Hindlimb muscle (tissue), 1 donor: ENCODE results near the gene PRPH. TPM values are rescaled to one million over a fixed set of nuclear protein-coding genes. Genes with fewer than 3 reads are reported as not detected.
"Not testable (repeated sequence)": the region's sequence is repeated elsewhere in the genome, so short reads cannot be mapped to it uniquely, and the experiment has no call there.

ENCODE experiments used
- DNase-seq: peaks from one replicate; pipeline ENCODE4 v3.0.0-alpha.2; 2013
- polyA plus RNA-seq: library from polyadenylated mRNA; unstranded; fragments of 120-200 nt; gene quantifications from one replicate; pipeline ENCODE4 v1.2.1, GENCODE V29; 2013; ENCODE audit not compliant: insufficient read length

Gene PRPH
- 1.4 TPM for polyA plus RNA-seq

DNA sequence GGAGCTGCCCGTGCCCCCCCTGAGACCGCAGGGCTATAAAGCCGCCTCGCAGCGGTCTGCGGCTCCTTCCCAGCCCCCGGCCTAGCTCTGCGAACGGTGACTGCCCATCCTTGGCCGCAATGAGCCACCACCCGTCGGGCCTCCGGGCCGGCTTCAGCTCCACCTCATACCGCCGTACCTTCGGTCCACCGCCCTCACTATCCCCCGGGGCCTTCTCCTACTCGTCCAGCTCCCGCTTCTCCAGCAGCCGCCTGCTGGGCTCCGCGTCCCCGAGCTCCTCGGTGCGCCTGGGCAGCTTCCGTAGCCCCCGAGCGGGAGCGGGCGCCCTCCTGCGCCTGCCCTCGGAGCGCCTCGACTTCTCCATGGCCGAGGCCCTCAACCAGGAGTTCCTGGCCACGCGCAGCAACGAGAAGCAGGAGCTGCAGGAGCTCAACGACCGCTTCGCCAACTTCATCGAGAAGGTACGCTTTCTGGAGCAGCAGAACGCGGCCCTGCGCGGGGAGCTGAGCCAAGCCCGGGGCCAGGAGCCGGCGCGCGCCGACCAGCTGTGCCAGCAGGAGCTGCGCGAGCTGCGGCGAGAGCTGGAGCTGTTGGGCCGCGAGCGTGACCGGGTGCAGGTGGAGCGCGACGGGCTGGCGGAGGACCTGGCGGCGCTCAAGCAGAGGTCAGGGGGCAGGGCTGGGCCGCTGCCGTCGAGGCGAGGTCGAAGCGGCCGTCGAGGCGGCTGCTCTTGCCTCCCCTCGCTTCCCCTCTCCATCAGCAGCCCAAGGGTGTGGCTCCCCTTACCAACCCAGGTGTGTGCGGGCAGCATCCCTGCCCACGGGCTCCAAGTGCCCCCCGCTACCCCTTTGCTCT, at the start of gene PRPH:
PRPH (plus strand) TSS at position 66 of the 855 bp plus-strand sequence; CDS start at position 120, 54 bp downstream.
- DNase-seq: no peak

DNA sequence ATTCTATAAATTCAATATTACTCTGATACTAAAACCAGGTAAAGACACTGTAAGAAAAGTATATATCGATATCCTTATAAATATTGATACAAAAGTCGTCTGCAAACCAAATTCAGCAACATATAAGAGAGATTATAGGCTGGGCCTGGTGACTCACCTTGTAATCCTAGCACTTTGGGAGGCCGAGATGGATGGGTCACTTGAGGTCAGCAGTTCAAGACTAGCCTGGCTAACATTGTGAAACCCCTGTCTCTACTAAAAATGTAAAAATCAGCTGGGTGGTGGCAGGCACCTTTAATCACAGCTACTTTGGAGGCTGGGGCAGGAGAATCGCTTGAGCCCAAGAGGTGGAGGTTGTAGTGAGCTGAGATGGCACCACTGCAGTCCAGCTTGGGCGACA, 43.6 kb upstream of the PRPH start:
- DNase-seq: no peak

DNA sequence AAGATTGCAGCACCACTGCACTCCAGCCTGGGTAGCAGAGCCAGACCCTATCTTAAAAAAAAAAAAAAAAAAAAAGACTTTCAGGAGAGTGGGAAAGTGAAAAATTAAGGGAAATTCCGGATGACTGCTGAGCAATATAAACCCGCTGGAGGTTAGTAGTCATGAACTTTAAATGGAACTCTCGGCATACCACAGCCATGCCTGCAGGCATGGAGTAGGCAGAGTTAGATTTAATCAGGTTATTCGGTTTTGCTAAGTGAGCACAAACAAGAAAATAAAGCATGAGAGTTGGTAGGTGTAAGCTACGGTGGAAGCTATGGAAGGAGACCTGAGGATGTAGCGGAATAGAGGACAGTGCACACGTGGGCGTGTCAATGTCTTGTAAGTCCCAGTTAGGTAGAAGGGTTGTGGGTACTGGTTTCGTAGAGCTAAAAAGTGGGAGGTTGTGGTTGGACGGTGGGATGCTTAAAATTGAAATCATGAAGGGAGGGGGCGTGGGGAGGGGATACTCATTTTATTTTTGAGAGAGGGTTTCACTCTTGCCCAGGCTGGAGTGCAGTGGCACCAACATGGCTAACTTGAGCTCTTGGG, 41.8 kb upstream of the PRPH start:
- DNase-seq: no peak

DNA sequence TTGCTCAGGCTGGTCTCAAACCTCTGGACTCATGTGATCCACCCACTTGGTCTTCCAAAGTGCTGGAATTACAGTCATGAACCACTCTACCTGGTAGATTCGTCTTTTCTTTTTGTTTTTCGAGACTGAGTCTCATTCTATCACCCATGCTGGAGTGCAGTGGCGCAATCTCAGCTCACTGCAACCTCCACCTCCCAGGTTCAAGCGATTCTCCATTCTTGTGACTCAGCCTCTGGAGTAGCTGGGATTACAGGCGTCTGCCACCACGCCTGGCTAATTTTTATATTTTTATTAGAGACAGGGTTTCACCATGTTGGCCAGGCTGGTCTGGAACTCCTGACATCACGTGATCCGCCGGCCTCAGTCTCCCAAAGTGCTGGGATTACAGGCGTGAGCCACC, 39.5 kb upstream of the PRPH start:
- DNase-seq: not testable (repeated sequence)

DNA sequence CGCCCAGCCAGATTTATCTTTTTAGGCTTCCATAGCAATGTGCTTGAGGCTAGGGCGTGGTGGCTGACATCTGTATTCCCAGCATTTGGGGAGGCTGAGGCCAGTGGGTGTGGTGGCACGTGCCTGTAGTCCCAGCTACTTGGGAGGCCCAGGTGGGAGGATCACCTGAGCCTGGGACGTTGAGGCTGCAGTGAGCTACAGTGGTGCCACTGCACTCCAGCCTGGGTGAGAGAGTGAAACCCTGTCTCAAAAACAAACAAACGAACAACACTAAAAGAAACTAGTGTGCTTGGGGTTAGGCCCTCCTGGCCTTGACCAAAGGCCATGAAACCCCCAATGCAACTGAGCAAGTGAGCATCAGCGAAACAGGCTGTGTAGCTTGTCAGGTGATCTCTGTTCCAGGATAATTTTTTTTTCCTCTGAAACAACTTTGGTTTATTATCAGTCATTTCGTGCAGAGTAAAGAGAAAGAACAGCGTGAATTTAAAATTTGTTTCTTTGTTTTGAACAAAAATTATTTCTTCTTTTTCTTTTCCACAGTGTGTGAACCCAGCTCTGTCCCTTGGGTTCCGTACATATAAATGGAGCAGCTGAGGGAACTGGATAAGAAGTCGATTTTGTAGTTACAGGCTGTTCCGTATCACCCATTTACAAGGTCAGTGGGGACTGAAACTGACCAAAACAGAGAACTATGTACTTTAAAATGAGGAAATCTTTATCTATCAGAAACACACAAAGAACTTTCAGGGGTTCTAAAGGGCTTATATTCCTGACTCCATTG, 38.9 kb upstream of the PRPH start:
- no peak for DNase-seq

DNA sequence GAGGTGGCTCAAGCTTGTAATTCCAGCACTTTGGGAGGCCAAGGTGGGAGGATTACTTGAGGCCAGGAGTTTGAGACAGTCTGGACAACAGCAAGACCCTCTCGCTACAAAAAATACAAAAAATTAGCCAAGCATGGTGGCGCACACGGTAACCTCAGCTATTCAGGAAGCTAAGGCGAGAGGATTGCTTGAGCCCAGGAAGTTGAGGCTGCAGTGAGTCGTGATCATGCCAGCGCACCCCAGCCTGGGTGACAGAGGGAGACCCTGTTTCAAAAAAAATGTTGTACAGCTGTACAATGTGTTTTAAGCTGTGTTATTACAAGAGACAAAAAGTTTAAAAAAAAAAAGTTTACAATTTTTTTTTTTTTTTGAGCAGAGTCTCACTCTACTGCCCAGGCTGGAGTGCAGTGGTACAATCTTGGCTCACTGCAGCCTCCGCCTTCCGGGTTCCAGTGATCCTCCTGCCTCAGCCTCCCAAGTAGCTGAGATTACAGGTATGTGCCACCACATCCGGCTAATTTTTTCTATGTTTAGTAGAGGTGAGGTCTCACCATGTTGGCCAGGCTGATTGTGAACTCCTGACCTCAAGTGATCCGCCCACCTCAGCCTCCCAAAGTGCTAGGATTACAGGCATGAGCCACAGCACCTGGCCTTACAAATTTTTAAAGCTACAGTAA, 37.3 kb upstream of the PRPH start:
- not testable (repeated sequence) for DNase-seq

DNA sequence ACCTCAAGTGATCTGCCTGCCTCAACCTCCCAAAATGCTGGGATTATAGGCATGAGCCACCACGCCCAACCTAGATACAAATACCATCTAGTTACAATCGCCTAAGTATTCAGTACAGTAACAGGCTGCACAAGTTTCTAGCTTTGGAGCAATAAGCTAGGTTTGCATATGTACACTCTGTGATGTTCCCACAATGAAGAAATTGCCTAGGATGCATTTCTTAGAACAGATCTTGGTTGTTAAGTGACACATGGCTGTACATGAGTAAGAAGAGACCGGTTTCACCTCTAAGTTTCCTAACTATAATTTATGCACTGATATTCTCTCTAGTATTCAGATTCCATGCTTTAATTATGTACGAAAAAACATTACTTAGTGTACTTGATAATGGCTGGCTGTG, 35.5 kb upstream of the PRPH start:
- DNase-seq: no peak

DNA sequence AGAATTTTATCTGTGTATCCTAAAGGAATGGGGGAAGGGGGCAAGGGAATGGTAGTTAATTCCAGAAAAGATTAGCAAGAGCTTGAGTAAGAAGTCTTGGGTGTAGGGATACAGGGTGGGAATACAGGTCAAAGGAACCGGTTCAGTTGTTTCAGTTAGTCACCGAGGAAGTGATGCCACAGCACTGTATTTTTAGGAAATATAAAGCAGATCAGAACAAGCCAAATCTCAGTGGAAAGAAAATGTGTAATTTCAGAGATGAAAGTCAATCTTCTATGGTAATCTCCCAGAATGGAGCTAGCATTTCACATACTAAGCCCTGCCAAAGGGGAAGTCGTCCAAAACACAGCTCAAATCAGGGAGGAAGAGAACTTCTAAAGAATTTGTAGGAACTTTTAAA, 34.8 kb upstream of the PRPH start:
- peak; percentile 50 for DNase-seq

DNA sequence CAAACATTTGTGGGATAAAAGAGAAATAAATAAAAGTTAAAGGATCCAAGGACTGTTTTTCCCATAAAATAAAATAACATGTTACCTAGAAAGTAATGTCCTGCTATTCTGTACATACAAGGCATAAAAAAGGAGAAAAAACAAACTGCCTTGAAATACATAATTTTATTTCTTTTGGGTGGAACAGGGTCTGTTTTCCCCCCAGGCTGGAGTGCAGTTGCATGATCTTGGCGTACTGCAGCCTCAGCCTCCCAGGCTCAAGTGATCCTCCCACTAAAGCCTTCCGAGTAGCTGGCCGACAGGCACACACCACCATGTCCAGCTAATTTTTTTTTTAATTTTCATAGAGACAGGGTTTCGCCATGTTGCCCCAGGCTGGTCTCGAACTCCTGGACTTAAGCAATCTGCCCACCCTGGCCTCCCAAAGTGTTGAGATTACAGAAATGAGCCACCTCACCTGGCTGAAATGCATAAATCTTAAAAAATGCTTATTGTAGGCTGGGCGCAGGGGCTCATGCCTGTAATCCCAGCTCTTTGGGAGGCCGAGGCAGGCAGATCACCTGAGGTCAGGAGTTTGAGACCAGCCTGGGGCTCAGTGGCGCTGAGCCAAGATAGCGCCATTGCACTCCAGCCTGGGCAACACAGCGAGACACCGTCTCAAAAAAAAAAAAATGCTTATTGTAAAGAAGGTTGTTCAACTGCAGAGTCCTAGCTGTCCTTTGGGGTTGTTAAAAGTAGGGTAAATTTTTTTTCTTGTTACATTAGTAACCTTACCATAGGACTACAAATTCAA, 34.2 kb upstream of the PRPH start:
- no peak for DNase-seq

DNA sequence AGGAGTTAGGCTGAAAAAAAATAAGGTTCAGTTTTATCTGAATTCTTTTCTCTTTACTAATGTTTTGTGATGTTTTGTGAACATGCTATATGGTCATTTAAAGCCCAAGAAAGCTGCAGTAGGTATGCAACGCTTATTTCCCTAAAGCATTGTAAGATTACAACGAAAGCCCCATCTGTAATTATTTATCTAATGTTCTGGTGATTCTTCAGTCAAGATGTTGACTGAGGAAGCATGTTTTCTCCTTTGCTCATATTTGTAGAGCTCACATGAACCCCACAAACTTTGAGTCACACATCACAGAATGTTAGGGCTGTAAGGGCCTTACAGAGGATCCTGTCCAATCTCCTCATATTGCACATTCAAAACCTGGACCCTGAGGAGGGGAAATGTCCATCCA, 33.2 kb upstream of the PRPH start:
- DNase-seq: no peak

DNA sequence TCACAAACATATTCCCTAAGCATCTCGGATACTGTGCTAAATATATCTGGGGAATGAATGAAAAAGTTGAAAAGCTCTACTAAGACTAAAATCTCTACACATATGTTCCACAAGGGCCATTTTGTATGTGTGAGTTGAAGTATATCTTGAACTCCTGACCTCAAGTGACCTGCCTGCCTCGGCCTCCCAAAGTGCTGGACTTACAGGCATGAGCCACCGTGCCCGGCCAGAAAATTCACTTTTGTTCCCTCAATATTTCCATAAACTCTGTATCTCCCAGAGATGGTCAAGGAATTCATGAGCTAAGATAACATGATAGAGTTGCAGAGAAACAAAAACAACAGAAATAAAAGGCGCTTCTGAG, 31.6 kb upstream of the PRPH start:
- no peak for DNase-seq

DNA sequence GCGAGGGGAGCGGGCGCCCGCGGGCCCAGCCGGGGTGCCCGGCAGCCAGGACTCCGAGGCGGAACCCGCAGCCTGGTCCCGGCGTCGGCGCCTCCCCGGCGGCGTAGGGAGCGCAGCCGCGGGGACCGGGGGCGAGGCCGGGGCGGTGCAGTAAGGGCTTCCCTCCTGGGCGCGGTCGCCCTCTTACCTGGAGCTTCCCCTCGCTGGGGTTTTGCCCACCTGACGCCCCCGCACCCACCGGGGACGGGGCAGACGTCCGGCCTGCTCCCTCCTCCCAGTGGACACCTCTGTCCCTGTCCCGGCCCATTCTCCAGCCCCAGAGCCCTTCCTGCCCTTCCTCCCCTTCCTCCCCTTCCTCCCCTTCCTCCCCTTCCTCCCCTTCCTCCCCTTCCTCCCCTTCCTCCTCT, 30.5 kb upstream of the PRPH start:
- no peak for DNase-seq

DNA sequence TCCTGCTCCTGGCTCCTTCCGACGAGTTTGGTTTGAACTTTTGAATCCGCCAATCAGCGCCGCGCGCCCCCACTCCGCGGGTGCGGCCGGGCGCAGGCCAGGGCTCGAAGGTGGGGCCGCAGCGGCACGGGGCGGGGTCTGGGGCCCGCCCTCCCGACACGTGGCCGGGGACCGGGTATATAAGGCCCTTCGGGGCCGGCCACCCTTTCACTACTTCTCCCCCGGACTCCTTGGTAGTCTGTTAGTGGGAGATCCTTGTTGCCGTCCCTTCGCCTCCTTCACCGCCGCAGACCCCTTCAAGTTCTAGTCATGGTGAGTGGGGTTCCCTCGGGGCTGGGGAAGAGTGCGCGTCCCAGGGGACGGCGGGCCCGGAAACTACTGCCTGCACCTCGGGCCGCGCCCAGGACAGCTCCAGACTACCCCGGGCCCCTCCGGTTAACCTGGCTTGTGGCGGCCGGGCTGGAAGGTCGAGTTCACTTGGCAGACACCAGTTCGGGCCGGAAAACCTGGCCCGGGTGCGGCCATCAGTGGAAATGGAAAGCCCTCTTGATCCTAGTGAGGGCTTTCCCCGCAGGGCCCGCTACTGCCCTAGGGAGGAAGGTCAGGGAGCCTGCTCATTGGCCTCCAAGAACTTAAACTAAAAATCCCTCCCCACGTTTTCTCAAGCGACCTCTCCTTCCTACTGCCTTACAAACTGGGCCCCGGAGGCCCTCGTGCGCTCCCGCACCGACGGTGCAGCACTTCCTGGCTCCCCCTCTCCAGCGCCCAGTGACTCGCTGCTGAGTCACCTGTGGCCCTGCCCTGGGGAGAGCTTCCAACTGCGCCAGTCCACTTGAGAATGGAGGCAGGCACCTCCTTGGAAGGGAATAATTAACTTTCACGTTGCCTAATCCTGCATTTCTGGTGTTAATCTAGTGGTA, 29.8 kb upstream of the PRPH start, which contains the start of gene TUBA1C:
TUBA1C (plus strand) TSS at position 210 of the 920 bp plus-strand sequence; CDS start at position 310, 100 bp downstream.
- DNase-seq: peak; percentile 90

DNA sequence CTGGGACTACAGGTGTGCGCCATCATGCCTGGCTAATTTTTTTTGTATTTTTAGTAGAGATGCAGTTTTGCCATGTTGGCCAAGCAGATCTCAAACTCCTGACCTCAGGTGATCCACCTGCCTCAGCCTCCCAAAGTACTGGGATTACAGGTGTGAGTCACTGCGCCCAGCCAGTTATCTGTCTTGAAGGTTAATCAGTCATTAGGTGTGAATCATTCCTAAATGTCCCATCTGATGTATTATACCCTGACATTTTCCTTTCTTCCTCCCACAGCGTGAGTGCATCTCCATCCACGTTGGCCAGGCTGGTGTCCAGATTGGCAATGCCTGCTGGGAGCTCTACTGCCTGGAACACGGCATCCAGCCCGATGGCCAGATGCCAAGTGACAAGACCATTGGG, 25.8 kb upstream of the PRPH start:
- DNase-seq: not testable (repeated sequence)

DNA sequence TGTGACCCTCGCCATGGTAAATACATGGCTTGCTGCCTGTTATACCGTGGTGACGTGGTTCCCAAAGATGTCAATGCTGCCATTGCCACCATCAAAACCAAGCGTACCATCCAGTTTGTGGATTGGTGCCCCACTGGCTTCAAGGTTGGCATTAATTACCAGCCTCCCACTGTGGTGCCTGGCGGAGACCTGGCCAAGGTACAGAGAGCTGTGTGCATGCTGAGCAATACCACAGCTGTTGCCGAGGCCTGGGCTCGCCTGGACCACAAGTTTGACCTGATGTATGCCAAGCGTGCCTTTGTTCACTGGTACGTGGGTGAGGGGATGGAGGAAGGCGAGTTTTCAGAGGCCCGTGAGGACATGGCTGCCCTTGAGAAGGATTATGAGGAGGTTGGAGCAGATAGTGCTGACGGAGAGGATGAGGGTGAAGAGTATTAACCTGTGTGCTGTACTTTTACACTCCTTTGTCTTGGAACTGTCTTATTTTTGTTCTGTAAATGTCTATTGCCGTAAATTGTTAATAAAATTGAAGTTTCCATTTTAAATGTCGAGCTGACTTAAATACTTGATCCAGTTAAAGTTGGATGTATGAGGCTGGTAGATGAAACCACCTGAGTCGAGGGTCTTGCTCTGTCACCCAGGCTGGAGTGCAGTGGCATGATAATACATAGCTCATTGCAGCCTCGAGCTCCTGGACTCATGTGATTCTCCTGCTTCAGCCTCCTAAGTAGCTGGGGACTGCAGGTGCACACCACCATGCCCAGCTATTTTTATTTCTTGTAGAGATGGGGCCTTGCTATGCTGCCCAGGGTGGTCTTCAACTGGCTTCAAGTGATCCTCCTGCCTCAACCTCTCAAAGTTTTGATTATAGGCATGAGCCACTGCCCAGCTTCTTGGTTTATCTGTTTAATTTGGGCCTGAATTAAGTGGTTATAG, 21.9 kb upstream of the PRPH start:
- DNase-seq: no peak

DNA sequence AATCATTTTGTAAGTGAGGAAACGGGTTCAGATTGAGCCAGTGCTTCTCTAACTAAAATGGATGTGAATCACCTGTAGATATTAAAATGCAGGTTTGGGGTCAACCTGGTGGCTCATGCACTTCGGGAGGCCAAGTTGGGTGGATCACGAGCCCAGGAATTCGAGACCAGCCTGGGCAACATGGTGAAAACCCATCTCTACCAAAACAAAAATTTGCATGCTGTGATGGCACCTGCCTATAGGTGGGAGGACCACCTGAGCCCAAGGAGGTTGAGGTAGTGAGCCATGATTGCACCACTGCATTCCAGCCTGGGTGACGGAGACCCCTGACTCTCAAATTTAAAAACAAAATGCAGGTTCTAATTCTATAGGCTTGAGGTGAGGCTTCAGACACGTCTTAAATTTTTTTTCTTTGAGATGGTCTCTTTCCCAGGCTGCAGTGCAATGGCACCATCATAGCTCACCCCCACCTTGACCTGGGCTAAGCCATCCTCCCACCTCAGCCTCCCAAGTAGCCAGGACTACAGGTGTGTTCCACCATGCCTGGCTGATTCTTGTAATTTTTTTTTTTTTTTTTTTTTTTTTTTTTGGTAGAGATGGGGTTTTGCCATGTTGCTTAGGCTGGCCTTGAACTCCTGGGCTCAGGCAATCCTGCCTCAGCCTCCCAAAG, 21.1 kb upstream of the PRPH start:
- no peak for DNase-seq

DNA sequence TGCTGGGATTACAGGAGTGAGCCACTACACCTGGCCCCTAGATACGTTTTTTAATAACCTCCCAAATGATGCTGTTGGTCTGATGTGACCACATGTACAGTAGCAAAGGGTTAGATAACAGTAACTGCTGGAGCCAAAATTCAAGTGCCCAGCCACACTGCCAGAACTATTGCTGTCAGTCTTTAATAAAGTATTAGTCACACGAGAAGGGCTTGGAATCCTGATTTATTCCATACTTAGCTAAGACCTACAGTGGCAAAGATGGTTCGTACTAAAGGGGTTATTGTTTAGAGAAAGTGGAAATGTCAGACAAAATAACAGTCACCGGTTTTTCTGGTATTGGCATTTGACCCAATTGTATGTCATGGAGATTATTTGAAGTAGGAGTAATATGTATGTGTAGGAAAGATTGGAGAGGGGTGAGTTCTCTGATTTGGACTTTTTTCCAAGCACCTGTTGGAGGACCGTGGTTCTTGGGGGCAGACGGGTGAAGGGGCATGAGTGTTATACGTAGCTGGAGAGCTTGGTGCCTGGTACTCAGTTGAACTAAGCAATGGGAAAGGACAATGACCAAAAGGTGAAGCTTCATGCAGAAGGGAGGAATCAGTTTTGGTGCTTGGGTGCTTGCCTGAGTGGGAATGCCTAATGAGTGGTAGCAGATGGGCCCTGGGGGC, 20.4 kb upstream of the PRPH start:
- DNase-seq: no peak
